IMR-90 (cell line): ENCODE results near the gene VPS26B. TPM values are rescaled to one million over a fixed set of nuclear protein-coding genes. Genes with fewer than 3 reads are reported as not detected.

Source experiments
- ATAC-seq: fragments of 200-7000 bp; cut with Tn5 transposase; 2 replicates; pipeline ENCODE4 v1.9.1; 2020; ENCODE audit warnings: low read depth, mild to moderate bottlenecking, moderate library complexity
- BruUV-seq: library from RNA; stranded (reverse); fragments of 400-500 nt; replicated peaks from 2 replicates; lab custom pipeline; 2021; lab: Mats Ljungman, UMichigan
- CTCF ChIA-PET: fragments of 300-600 bp; formaldehyde crosslinking; extraction: SDS; loops from one replicate; lab custom pipeline; 2021; ENCODE audit warnings: antibody characterized with exemption; lab: Yijun Ruan, JAX
- POLR2A ChIA-PET: fragments of 300-600 bp; sonication (Branson Sonifier 250); formaldehyde crosslinking; loops from one replicate; lab custom pipeline; 2022; ENCODE audit warnings: antibody characterized with exemption; ENCODE audit not compliant: unreplicated experiment; lab: Charles Lee
- DNase-seq: peaks from one replicate; pipeline ENCODE4 v3.0.0; 2013
- H2AFZ ChIP-seq: replicated peaks from 2 replicates; pipeline ENCODE3; 2013; ENCODE audit warnings: low read length, mild to moderate bottlenecking; ENCODE audit not compliant: poor library complexity
- H2AK5ac ChIP-seq: 2 replicates; pipeline ENCODE4 v1.6.1; 2013; ENCODE audit warnings: low read depth, low read length, inconsistent platforms
- H2AK9ac ChIP-seq: replicated peaks from 2 replicates; pipeline ENCODE3; 2013; ENCODE audit warnings: mild to moderate bottlenecking, low read depth, low read length, moderate library complexity; ENCODE audit not compliant: poor library complexity
- H2BK120ac ChIP-seq: 2 replicates; pipeline ENCODE4 v1.6.1; 2013; ENCODE audit warnings: low read depth, low read length, inconsistent platforms
- H2BK15ac ChIP-seq: 3 replicates; pipeline ENCODE4 v1.6.1; 2013; ENCODE audit warnings: low read depth, low read length, inconsistent platforms
- H2BK20ac ChIP-seq: 2 replicates; pipeline ENCODE4 v1.6.1; 2013; ENCODE audit warnings: low read depth, mild to moderate bottlenecking, inconsistent platforms, low read length, moderate library complexity
- H2BK5ac ChIP-seq: 2 replicates; pipeline ENCODE4 v1.6.1; 2013; ENCODE audit warnings: mild to moderate bottlenecking, low read depth, low read length, inconsistent platforms; ENCODE audit not compliant: poor library complexity, severe bottlenecking
- H3K14ac ChIP-seq: replicated peaks from 2 replicates; pipeline ENCODE4 v1.6.1; 2013; ENCODE audit warnings: low read depth, low read length, inconsistent platforms
- H3K18ac ChIP-seq: 2 replicates; pipeline ENCODE4 v1.6.1; 2013; ENCODE audit warnings: low read depth, low read length, control low read depth
- H3K23ac ChIP-seq: 2 replicates; pipeline ENCODE4 v1.6.1; 2013; ENCODE audit warnings: low read depth, low read length, inconsistent platforms
- H3K27ac ChIP-seq: 2 replicates; pipeline ENCODE4 v1.5.1; 2013; ENCODE audit warnings: mild to moderate bottlenecking, control low read depth, low read length; ENCODE audit not compliant: insufficient read depth
- H3K27me3 ChIP-seq: 2 replicates; pipeline ENCODE4 v1.6.1; 2013; ENCODE audit warnings: low read length; ENCODE audit not compliant: control insufficient read depth, insufficient read depth
- H3K36me3 ChIP-seq: 2 replicates; pipeline ENCODE4 v1.6.1; 2013; ENCODE audit warnings: low read length, mixed read lengths; ENCODE audit not compliant: control insufficient read depth, insufficient read depth
- H3K4ac ChIP-seq: 2 replicates; pipeline ENCODE4 v1.6.1; 2013; ENCODE audit warnings: low read depth, low read length, inconsistent platforms
- H3K4me1 ChIP-seq: 2 replicates; pipeline ENCODE4 v1.6.1; 2013; ENCODE audit warnings: low read length, mixed read lengths; ENCODE audit not compliant: control insufficient read depth, insufficient read depth
- H3K4me2 ChIP-seq: 2 replicates; pipeline ENCODE4 v1.6.1; 2013; ENCODE audit warnings: low read depth, mild to moderate bottlenecking, control low read depth, low read length, moderate library complexity
- H3K4me3 ChIP-seq: 2 replicates; pipeline ENCODE4 v1.5.1; 2013; ENCODE audit warnings: low read depth, mild to moderate bottlenecking, control low read depth, low read length, moderate library complexity; ENCODE audit not compliant: insufficient read depth
- H3K56ac ChIP-seq: 2 replicates; pipeline ENCODE4 v1.6.1; 2013; ENCODE audit warnings: low read length, inconsistent platforms; ENCODE audit not compliant: insufficient read depth; ENCODE audit errors: extremely low read depth
- H3K79me1 ChIP-seq, 2 experiments: 2 replicates each; pipeline ENCODE4 v1.6.1; 2013; ENCODE audit warnings: low read length in 2 of 2, inconsistent platforms in 1 of 2, low read depth in 1 of 2
- H3K9ac ChIP-seq: 2 replicates; pipeline ENCODE4 v1.6.1; 2013; ENCODE audit warnings: low read depth, low read length, control low read depth
- H3K9me1 ChIP-seq: 2 replicates; pipeline ENCODE4 v1.6.1; 2013; ENCODE audit warnings: low read length, inconsistent platforms; ENCODE audit not compliant: insufficient read depth
- H3K9me3 ChIP-seq: 2 replicates; pipeline ENCODE4 v1.6.1; 2013; ENCODE audit warnings: low read length; ENCODE audit not compliant: control insufficient read depth, insufficient read depth
- H4K20me1 ChIP-seq: 2 replicates; pipeline ENCODE4 v1.6.1; 2013; ENCODE audit warnings: low read length, inconsistent platforms; ENCODE audit not compliant: insufficient read depth
- H4K5ac ChIP-seq: 2 replicates; pipeline ENCODE4 v1.6.1; 2013; ENCODE audit warnings: mild to moderate bottlenecking, low read depth, low read length, control low read depth
- H4K8ac ChIP-seq, 2 experiments: 2 replicates each; pipeline ENCODE4 v1.6.1; 2013; ENCODE audit warnings: low read depth in 2 of 2, low read length in 2 of 2, control low read depth in 1 of 2, inconsistent platforms in 1 of 2
- H4K91ac ChIP-seq: 2 replicates; pipeline ENCODE4 v1.6.1; 2013; ENCODE audit warnings: low read depth, low read length, inconsistent platforms; ENCODE audit not compliant: insufficient read depth
- CTCF ChIP-seq: conservative IDR thresholded peaks from 2 replicates; pipeline ENCODE4 v1.5.1; 2012; ENCODE audit warnings: mild to moderate bottlenecking, low read depth, low read length, improper control_type of control experiment
- MAZ ChIP-seq: IDR thresholded peaks from 2 replicates; pipeline ENCODE4 v1.6.1; 2012; ENCODE audit warnings: low read depth, mild to moderate bottlenecking, low read length, improper control_type of control experiment, moderate library complexity, borderline replicate concordance
- RAD21 ChIP-seq: IDR thresholded peaks from 2 replicates; pipeline ENCODE4 v1.6.1; 2012; ENCODE audit warnings: low read length, improper control_type of control experiment
- SMC3 ChIP-seq: fragments of 150-350 bp; IDR thresholded peaks from 2 replicates; pipeline ENCODE4 v1.6.1; 2016; ENCODE audit warnings: low read depth, mild to moderate bottlenecking, antibody characterized with exemption, low read length, moderate library complexity
- WGBS, 2 experiments: methylation state at CpG; one replicate each; pipeline versions ENCODE4 v1.1.5 to v1.1.7; 2013; ENCODE audit warnings: missing lambda C conversion rate in 2 of 2; ENCODE audit not compliant: insufficient read length in 1 of 2; ENCODE audit errors: extremely low coverage in 2 of 2; 5-methylcytosine and 5-hydroxymethylcytosine counted together
- dilution Hi-C: fragments of 300-500 bp; cut with HindIII; formaldehyde crosslinking; loops from one replicate; pipeline ENCODE4 v1.14.3; 2018; ENCODE audit warnings: low sequenced_read_pairs; ENCODE audit not compliant: unreplicated experiment
- in situ Hi-C: fragments of 300-500 bp; cut with MboI; formaldehyde crosslinking; loops from 3 replicates; pipeline ENCODE4 v1.14.3; 2019; ENCODE audit warnings: low sequenced_read_pairs, inconsistent platforms, mixed read lengths
- intact Hi-C: fragments of 100-400 bp; cut with micrococcal nuclease; formaldehyde crosslinking; loops from 2 replicates; pipeline ENCODE4 v1.10.0; 2022
- polyA plus RNA-seq, 3 experiments: library from polyadenylated mRNA; depleted of rRNA; stranded (reverse); fragments of >200 nt; gene quantifications; 2 replicates each; pipeline ENCODE4 v1.2.3, GENCODE V29; 2012; ENCODE audit warnings: low replicate concordance in 1 of 3
- total RNA-seq: library from RNA; depleted of rRNA; stranded (reverse); fragments of >200 nt; gene quantifications from 2 replicates; pipeline ENCODE4 v1.2.3, GENCODE V29; 2012

The VPS26B gene
- total and polyA plus RNA-seq, 2 of the 4 experiments (the other 2 are of a cell fraction), result 41.6 to 51.1 TPM

- Histone ChIP-seq H2BK5ac (no peak overlapping the region), H3K4me1 (no peaks in the 10 kb centered on the region), H3K4ac (no peak overlapping the region), H3K27me3 (no peaks in the 10 kb centered on the region), H2AFZ (no peak overlapping the region), H2AK5ac (no peak overlapping the region), H3K4me3 (no peak overlapping the region), H3K23ac (no peak overlapping the region), H2BK15ac (no peak overlapping the region), H4K8ac (no peak overlapping the region), H3K9me3 (no peaks in the 10 kb centered on the region), H2BK20ac (no peak overlapping the region), H2BK120ac (no peak overlapping the region), H2AK9ac (no peak overlapping the region), H3K9me1 (no peaks in the 10 kb centered on the region), H4K20me1 (no peaks in the 10 kb centered on the region), H3K36me3 (peaks cover 17% of the 10 kb centered on the region), H3K4me2 (no peak overlapping the region), H4K5ac (no peak overlapping the region), H3K18ac (no peak overlapping the region), H4K91ac (no peak overlapping the region), H3K79me1 (peaks cover 8 to 16% of the 10 kb centered on the region in 2 experiments; a peak in 2 of 4 replicates), H3K27ac (no peak overlapping the region), H3K56ac (no peak overlapping the region), H3K9ac (no peak overlapping the region), H3K14ac (no peak overlapping the region)
- TF ChIP-seq RAD21 (peak; percentile 27), SMC3 (0 out of 2 replicates have a peak, but pooled peaks have one; percentile 12), MAZ (no peak), CTCF (peak; percentile 35)
- intact Hi-C loops (loop anchor here (1.0 kb wide), 1 partner anchor 46 kb away; the partner anchor contains the start of genes ACAD8 and THYN1), in situ Hi-C loops (no loop called here), dilution Hi-C loops (no loop called here)
- no peak for ATAC-seq
- DNase-seq, result no peak
- POLR2A ChIA-PET, result no interaction called here
- BruUV-seq, result no TSS peak
- no CpG with 5 or more reads among the region's 16 CpGs for WGBS, 2 experiments
- CTCF ChIA-PET, result interaction anchor here (0.8 kb wide), 2 partner anchors 20 to 27 kb away, joined by 3 to 5 read pairs; no protein-coding TSS in a partner anchor
Measured at GRCh38 chr11:134207538-134208239, 16.8 kb upstream of the VPS26B start.
